ENCODE data around the gene RTKN2.
A peak's percentile ranks its signal among the peaks of the same experiment; 100 is the strongest.
"Not testable (repeated sequence)": the region's sequence is repeated elsewhere in the genome, so short reads cannot be mapped to it uniquely, and the experiment has no call there.

The RTKN2 gene
- total RNA-seq: 14.0 to 49.3 (median 30.7) reads per million in 3 experiments

- peak; percentile 69 for DNase-seq
Measured at GRCh38 chr10:62268399-62269114, at the start of gene RTKN2. RTKN2 (minus strand) TSS chr10:62268844; CDS start chr10:62268610, 234 bp downstream.

GRCh38 chr10:62317257-62317656 lies 48.6 kb upstream of the RTKN2 start:
- DNase-seq: no peak

GRCh38 chr10:62309254-62309653 lies 40.6 kb upstream of the RTKN2 start:
- no peak for DNase-seq

GRCh38 chr10:62308101-62308500 lies 39.5 kb upstream of the RTKN2 start:
- DNase-seq: no peak

GRCh38 chr10:62307635-62308034 lies 39.0 kb upstream of the RTKN2 start:
- DNase-seq: no peak

GRCh38 chr10:62306663-62307062 lies 38.0 kb upstream of the RTKN2 start:
- peak; percentile 12 for DNase-seq

GRCh38 chr10:62305813-62306212 lies 37.2 kb upstream of the RTKN2 start:
- no peak for DNase-seq

- DNase-seq: no peak
Measured at GRCh38 chr10:62303922-62304321, 35.3 kb upstream of the RTKN2 start.

- DNase-seq: no peak
Measured at GRCh38 chr10:62302760-62303159, 34.1 kb upstream of the RTKN2 start.

GRCh38 chr10:62297857-62298256 lies 29.2 kb upstream of the RTKN2 start:
- no peak for DNase-seq

GRCh38 chr10:62284221-62284620 lies 15.6 kb upstream of the RTKN2 start:
- no peak for DNase-seq

- DNase-seq: not testable (repeated sequence)
Measured at GRCh38 chr10:62281348-62281747, 12.7 kb upstream of the RTKN2 start.

GRCh38 chr10:62280392-62280791 lies 11.7 kb upstream of the RTKN2 start:
- DNase-seq: not testable (repeated sequence)

- DNase-seq: no peak
Measured at GRCh38 chr10:62278441-62278910, 9.8 kb upstream of the RTKN2 start.

GRCh38 chr10:62277971-62278370 lies 9.3 kb upstream of the RTKN2 start:
- DNase-seq: no peak

GRCh38 chr10:62270020-62270419 lies 1.4 kb upstream of the RTKN2 start:
- no peak for DNase-seq

- DNase-seq: no peak
Measured at GRCh38 chr10:62268027-62268398, 631 bp downstream of the RTKN2 start.

- no peak for DNase-seq
Measured at GRCh38 chr10:62266611-62267010, 2.0 kb downstream of the RTKN2 start.

GRCh38 chr10:62266147-62266546 lies 2.5 kb downstream of the RTKN2 start:
- DNase-seq: no peak

- DNase-seq: no peak
Measured at GRCh38 chr10:62264702-62265436, 3.8 kb downstream of the RTKN2 start.

GRCh38 chr10:62264126-62264525 lies 4.5 kb downstream of the RTKN2 start:
- no peak for DNase-seq

- no peak for DNase-seq
Measured at GRCh38 chr10:62261666-62262065, 7.0 kb downstream of the RTKN2 start.

- DNase-seq: no peak
Measured at GRCh38 chr10:62259998-62260397, 8.6 kb downstream of the RTKN2 start.

GRCh38 chr10:62259456-62259855 lies 9.2 kb downstream of the RTKN2 start:
- DNase-seq: no peak
